Measurements from ENCODE around the gene RNF181.
"Not testable (repeated sequence)": the region's sequence is repeated elsewhere in the genome, so short reads cannot be mapped to it uniquely, and the experiment has no call there.

RNF181 gene

DNA sequence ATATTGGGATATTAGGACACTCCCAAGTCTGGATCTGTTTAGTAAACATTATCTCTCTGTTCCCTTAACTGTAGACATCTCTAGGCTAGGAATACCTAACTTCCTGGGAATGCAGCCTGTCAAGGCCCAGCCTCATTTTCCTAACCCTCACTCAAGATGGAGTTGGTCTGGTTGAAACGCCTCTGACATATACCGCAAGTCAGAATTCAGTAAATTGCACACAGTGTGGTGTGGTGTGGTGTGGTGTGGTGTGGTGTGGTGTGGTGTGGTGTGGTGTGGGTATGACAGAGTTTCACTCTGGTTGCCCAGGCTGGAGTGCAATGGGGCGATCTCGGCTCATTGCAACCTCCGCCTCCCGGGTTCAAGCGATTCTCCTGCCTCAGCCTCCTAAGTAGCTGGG, 19.2 kb downstream of the RNF181 start:
- not testable (repeated sequence) for DNase-seq (ENCODE audit: low read depth)

DNA sequence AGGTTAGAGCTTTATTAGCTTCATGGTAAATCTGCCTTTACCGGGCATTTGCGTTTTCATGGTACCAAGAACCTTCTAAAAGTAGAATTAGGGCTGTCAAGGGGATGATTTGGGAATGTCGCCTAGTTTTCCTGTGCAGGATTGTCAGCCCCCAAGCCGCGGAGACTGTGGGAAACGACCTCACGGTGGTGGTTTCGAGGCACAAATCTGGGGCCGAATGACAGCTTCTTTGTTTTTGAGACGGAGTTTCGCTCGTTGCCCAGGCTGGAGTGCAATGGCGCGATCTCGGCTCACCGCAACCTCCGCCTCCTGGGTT, 19.8 kb downstream of the RNF181 start:
- no peak for DNase-seq (ENCODE audit: low read depth)

- DNase-seq (ENCODE audit: low read depth) = not testable (repeated sequence)
Measured at GRCh38 chr2:85617723-85618122, 22.2 kb downstream of the RNF181 start.

DNA sequence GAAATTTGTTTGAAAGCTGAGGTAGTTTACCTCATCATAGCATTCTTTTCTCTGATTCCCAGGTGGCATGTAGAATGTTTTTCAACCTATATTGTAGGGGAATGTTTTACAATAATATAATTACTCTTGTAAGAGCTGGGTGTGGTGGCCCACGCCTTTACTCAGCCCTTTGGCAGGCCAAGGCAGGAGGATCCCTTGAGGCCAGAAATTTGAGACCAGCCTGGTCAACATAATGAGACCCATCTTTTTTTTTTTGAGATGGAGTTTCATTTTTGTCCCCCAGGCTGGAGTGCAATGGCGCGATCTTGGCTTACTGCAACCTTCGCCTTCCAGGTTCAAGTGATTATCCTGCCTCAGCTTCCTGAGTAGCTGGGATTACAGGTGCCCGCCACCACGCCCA, 24.1 kb downstream of the RNF181 start:
- no peak for DNase-seq (ENCODE audit: low read depth)

DNA sequence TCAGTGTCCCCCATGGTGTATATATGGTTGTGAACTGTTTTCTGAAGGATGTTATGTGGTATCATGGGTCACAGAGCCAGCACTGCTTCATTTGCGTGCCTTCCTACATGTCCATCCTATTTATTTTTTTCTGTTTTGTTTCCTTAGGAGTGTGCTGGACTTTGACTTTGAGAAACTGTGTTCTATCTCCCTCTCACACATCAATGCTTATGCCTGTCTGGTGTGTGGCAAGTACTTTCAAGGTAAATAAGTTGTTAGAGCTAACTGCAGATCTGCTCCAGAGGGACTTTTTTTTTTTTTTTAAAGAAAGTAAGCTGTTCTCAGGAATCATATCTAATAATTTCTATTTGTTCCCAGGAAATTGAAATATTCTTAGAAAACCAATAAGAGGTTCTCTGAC, 25.8 kb downstream of the RNF181 start:
- DNase-seq (ENCODE audit: low read depth) = no peak

GRCh38 chr2:85623991-85624390, 28.4 kb downstream of the RNF181 start:
- no peak for DNase-seq (ENCODE audit: low read depth)

GRCh38 chr2:85628658-85629057, 33.1 kb downstream of the RNF181 start:
- no peak for DNase-seq (ENCODE audit: low read depth)

DNA sequence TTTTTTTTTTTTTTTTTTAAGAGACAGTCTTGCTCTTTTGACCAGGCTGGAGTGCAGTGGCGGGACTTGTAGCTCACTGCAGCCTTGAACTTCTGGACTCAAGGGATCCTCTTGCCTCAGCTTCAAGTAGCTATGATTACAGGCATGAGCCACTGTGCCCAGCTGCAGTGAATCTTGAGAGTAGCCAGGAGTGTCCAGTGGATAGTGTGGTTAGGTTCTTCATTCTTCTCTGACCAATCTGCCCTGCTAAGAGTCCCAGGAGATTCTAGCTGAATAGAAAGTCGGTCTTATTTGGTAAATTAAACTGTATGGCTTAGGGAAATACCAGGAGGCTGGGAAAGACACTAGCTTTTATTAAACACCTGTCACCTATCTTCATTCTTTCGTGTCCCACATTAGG, 35.8 kb downstream of the RNF181 start:
- DNase-seq (ENCODE audit: low read depth) = no peak

GRCh38 chr2:85635011-85635410, 39.5 kb downstream of the RNF181 start:
- DNase-seq (ENCODE audit: low read depth) = no peak

DNA sequence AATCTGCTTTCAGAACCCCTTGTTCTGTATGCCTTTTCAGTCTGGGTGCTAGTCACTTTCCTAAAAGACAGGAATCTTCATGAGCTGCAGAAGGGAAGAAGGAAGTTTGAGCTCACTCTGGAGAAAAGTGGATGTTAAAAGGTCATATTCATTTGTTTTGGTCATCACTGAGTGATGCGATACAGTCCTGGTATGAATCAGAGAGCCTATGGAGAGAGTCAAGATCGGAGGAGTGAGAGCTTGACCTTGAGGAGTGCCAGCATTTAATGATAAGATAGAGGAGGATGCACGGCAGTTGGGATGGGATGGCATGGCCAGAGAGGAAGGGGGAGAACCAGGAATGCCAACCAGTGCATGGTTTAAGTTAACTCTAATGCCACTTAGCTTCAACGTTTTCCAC, 40.1 kb downstream of the RNF181 start:
- DNase-seq (ENCODE audit: low read depth) = no peak

- DNase-seq (ENCODE audit: low read depth) = no peak
Measured at GRCh38 chr2:85642725-85643124, 47.2 kb downstream of the RNF181 start.

DNA sequence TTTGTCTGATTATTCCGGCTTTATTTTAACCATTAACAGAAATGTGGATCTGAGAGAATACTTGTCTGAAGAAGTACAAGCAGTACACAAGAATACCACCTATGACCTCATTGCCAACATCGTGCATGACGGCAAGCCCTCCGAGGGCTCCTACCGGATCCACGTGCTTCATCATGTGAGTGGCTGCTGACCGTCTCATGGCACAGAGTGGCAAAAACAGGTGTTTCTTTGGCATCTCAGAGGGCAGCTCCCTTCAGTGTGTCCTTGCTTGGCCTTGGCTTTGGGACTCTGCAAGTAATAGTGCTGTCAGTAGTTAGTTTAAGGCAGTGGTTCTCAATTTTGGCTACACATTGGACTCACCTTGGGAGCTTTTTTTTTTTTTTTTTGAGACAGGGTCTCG, 49.4 kb downstream of the RNF181 start:
- DNase-seq (ENCODE audit: low read depth) = no peak

DNA sequence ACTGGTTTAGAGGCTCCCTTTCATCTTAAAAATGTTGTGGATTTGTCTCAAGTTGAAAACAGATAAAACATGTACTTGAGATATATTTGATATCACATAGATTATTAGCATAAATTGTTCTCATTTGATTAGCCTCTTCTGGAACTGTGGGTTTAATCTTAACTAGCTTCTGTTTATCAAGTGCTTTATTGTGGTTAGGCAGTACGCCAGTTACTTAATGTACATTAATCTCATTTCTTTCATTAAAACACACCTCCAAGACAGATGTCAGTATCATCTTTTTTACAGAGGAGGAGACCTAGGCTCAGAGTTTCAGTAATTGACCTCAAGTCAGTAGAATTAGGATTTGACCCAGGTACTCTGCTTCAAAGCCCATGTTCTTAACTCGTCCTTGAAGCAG, 50.6 kb downstream of the RNF181 start:
- no peak for DNase-seq (ENCODE audit: low read depth)
